Left renal pelvis (tissue), 4 donors: Measurements from ENCODE around the gene ROCK1. TPM values are rescaled to one million over a fixed set of nuclear protein-coding genes. Genes with fewer than 3 reads are reported as not detected.

Source experiments
- polyA plus RNA-seq, 4 donors: library from polyadenylated mRNA; unstranded; fragments of 120-200 nt; gene quantifications; one replicate each; pipeline ENCODE4 v1.2.1, GENCODE V29; 2013; ENCODE audit not compliant: insufficient read length in 4 of 4

ROCK1 gene
- polyA plus RNA-seq, 4 donors: 56.5 to 70.6 (median 69.1) TPM

Other genes starting within 250 kb of the ROCK1 start
- 1 to 10 TPM; 2.6 to 6.7 (median 3.7) TPM for gene GREB1L, start 130.4 kb upstream of the ROCK1 start, polyA plus RNA-seq